Bronchial smooth muscle cell (primary cell): Measurements from ENCODE around the gene ATP13A4. TPM values are rescaled to one million over a fixed set of nuclear protein-coding genes. Genes with fewer than 3 reads are reported as not detected.

Source experiments
- total RNA-seq: library from RNA; depleted of rRNA; stranded (reverse); fragments of >200 nt; gene quantifications from 2 replicates; pipeline ENCODE4 v1.2.1, GENCODE V29; 2014

Gene ATP13A4, protein sequence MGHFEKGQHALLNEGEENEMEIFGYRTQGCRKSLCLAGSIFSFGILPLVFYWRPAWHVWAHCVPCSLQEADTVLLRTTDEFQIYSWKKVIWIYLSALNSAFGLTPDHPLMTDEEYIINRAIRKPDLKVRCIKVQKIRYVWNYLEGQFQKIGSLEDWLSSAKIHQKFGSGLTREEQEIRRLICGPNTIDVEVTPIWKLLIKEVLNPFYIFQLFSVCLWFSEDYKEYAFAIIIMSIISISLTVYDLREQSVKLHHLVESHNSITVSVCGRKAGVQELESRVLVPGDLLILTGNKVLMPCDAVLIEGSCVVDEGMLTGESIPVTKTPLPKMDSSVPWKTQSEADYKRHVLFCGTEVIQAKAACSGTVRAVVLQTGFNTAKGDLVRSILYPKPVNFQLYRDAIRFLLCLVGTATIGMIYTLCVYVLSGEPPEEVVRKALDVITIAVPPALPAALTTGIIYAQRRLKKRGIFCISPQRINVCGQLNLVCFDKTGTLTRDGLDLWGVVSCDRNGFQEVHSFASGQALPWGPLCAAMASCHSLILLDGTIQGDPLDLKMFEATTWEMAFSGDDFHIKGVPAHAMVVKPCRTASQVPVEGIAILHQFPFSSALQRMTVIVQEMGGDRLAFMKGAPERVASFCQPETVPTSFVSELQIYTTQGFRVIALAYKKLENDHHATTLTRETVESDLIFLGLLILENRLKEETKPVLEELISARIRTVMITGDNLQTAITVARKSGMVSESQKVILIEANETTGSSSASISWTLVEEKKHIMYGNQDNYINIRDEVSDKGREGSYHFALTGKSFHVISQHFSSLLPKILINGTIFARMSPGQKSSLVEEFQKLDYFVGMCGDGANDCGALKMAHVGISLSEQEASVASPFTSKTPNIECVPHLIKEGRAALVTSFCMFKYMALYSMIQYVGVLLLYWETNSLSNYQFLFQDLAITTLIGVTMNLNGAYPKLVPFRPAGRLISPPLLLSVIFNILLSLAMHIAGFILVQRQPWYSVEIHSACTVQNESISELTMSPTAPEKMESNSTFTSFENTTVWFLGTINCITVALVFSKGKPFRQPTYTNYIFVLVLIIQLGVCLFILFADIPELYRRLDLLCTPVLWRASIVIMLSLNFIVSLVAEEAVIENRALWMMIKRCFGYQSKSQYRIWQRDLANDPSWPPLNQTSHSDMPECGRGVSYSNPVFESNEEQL
- total RNA-seq = 0.86 and 1.3 TPM in 2 replicates

DNA sequence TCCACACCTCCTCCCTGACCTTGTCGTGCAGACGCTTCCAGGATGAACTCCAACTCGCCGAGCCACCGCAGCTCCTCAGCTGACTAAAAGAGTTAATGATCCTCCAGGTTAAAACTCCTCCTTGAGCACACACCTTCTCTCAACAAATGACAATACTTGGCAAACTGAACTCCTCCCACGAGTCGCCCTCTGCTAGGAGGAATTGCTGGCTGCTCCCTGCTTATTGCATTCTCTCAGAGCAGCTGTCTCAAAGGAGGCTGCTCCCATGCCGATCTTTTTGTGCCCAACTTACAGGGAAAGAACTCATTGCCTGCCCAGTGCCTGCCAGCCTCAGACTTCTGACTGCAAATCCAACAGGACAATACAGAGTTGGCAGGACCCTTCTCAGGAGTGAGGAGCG lies at the start of gene ATP13A4:
TSS of gene ATP13A4 (minus strand) at position 85 of the 400 bp plus-strand sequence. CDS start 96 bp downstream, outside the sequence.

GRCh38 chr3:193592841-193593667 lies 38.4 kb upstream of the ATP13A4 start, which contains the start of gene OPA1:
Gene OPA1, plus strand, starts transcription at chr3:193593208. Its CDS starts 170 bp downstream, at chr3:193593378.

DNA sequence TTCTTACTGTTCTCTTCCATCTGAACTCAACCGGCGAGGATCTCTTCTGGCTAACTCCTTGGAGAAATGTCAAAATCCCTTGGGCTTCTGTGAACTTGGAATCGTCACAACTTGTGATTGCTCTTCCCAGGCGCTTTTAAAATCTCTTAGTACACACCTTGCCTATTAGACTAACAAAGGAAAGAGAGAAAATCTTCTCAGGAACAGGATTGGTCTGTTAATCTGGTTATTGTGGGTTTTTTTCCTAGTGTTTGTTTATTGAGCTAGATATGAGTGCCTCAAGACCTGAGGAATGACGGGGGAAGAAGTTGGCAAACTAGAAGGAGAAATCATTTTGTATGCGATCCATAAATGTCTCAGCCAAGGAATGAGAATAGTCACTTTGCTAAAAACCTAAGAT lies 176.0 kb downstream of the ATP13A4 start, which contains the start of gene ATP13A5:
TSS of gene ATP13A5 (minus strand) at position 48 of the 400 bp plus-strand sequence. CDS start at position 20, 28 bp downstream.

Other genes starting within 250 kb of the ATP13A4 start
- gene ATP13A5, start 176.1 kb downstream of the ATP13A4 start, total RNA-seq = not detected in 2 replicates
- 53.4 and 64.8 TPM in 2 replicates for gene OPA1, start 38.3 kb upstream of the ATP13A4 start, total RNA-seq